ENCODE data around the gene WHAMM. TPM values are rescaled to one million over a fixed set of nuclear protein-coding genes. Genes with fewer than 3 reads are reported as not detected.
"Not testable (repeated sequence)": the region's sequence is repeated elsewhere in the genome, so short reads cannot be mapped to it uniquely, and the experiment has no call there.

WHAMM gene
- total RNA-seq, 4 donors from 2014 or later: 14.1 to 22.1 (median 21.8) TPM

- Histone ChIP-seq H3K27ac (peak overlapping the region in 1 of 4 donors; percentile 18), H3K36me3 (peaks cover 0 to 7% of the 10 kb centered on the region in 2 donors), H3K4me1 (no peaks in the 10 kb centered on the region), H3K9me3 (no peaks in the 10 kb centered on the region), H3K27me3 (no peaks in the 10 kb centered on the region), H3K4me3 (no peak overlapping the region)
- in situ Hi-C loops (cut with MboI; ENCODE audit: low sequenced_read_pairs in 4 of 4) (loop anchor here in 2 of 4 donors (10.0 kb wide), 1 partner anchor 148 kb away; no protein-coding TSS in a partner anchor), intact Hi-C loops (cut with DNase I; ENCODE audit: low total_unique reads) (no loop called here)
- DNase-seq (no peak), ATAC-seq (no peak)
- TF ChIP-seq, protein P1, sequence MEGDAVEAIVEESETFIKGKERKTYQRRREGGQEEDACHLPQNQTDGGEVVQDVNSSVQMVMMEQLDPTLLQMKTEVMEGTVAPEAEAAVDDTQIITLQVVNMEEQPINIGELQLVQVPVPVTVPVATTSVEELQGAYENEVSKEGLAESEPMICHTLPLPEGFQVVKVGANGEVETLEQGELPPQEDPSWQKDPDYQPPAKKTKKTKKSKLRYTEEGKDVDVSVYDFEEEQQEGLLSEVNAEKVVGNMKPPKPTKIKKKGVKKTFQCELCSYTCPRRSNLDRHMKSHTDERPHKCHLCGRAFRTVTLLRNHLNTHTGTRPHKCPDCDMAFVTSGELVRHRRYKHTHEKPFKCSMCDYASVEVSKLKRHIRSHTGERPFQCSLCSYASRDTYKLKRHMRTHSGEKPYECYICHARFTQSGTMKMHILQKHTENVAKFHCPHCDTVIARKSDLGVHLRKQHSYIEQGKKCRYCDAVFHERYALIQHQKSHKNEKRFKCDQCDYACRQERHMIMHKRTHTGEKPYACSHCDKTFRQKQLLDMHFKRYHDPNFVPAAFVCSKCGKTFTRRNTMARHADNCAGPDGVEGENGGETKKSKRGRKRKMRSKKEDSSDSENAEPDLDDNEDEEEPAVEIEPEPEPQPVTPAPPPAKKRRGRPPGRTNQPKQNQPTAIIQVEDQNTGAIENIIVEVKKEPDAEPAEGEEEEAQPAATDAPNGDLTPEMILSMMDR (IDR thresholded peaks at IDR 0.05 in 4 of 5, conservative IDR thresholded peaks at IDR 0.05 in 1 of 5): no peak
- no peak for TF ChIP-seq POLR2A (IDR thresholded peaks at IDR 0.05)
Observed at GRCh38 chr15:82856397-82857170, 47.2 kb downstream of the WHAMM start.

DNA sequence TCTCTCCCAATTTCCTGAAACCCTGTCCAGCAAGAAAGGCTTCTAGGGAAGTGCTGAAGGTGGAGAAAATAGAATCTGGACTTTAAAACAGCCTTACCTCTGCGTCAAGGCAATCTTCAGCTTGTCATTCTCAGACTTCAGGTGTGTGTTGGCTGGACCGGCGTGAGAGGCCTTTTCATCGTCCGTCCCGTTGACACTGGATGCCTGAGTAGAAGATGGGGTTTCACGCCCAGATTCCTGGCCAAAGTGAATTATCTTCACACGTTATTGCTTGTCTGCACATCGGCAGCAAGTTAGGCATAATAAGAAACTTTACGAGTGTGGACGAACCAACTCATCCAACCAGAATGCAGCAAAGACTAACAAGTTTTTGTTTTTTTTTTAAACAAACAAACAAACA lies 49.5 kb downstream of the WHAMM start:
- Histone ChIP-seq H3K27ac (no peak overlapping the region), H3K9me3 (no peaks in the 10 kb centered on the region), H3K4me1 (no peaks in the 10 kb centered on the region), H3K27me3 (no peaks in the 10 kb centered on the region), H3K4me3 (no peak overlapping the region), H3K36me3 (no peaks in the 10 kb centered on the region)
- TF ChIP-seq, protein P1 (IDR thresholded peaks at IDR 0.05 in 4 of 5, conservative IDR thresholded peaks at IDR 0.05 in 1 of 5): no peak
- TF ChIP-seq POLR2A (IDR thresholded peaks at IDR 0.05): no peak
- intact Hi-C loops (cut with DNase I; ENCODE audit: low total_unique reads): no loop called here
- DNase-seq (no peak), ATAC-seq (no peak)
- in situ Hi-C loops (cut with MboI; ENCODE audit: low sequenced_read_pairs in 4 of 4): loop anchor here in 2 of 4 donors (10.0 kb wide), 1 partner anchor 146 kb away; no protein-coding TSS in a partner anchor

DNA sequence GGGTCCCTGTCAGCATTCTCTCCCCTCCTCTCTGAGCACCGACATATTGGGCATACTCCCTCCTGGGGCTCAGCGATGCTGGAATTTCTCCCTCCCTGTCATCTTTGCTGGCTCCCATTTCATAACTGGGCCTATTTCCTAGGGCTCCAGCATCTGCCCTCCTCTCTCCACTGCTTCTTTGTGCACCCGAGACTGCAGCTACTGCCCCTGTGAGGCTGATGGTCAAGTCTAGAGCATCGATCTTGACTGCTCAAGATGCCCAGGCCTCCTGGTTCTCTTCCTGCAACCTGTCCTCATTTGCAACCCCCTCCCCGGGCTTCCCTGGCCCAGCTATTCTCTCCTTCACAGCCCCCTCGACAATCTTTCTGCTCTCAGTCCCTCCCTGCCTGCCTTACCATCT lies 53.5 kb downstream of the WHAMM start:
- H3K4me3 ChIP-seq: no peak overlapping the region
- DNase-seq: no peak
- in situ Hi-C loops (cut with MboI; ENCODE audit: low sequenced_read_pairs in 4 of 4) (loop anchor here in 1 of 4 donors (10.0 kb wide), 1 partner anchor 112 kb away; no protein-coding TSS in a partner anchor), intact Hi-C loops (cut with DNase I; ENCODE audit: low total_unique reads) (no loop called here)
- H3K27ac ChIP-seq: no peak overlapping the region
- no peaks in the 10 kb centered on the region for H3K4me1 ChIP-seq
- no peaks in the 10 kb centered on the region for H3K9me3 ChIP-seq
- H3K36me3 ChIP-seq: no peaks in the 10 kb centered on the region
- no peak for ATAC-seq
- H3K27me3 ChIP-seq: no peaks in the 10 kb centered on the region
- TF ChIP-seq POLR2A (IDR thresholded peaks at IDR 0.05): no peak
- TF ChIP-seq, protein P1 (IDR thresholded peaks at IDR 0.05 in 4 of 5, conservative IDR thresholded peaks at IDR 0.05 in 1 of 5): no peak

GRCh38 chr15:82864967-82865366 lies 55.5 kb downstream of the WHAMM start:
- DNase-seq: no peak
- in situ Hi-C loops (cut with MboI; ENCODE audit: low sequenced_read_pairs in 4 of 4): loop anchor here in 1 of 4 donors (10.0 kb wide), 1 partner anchor 110 kb away; no protein-coding TSS in a partner anchor
- H3K4me3 ChIP-seq: no peak overlapping the region
- no peak for TF ChIP-seq POLR2A (IDR thresholded peaks at IDR 0.05)
- TF ChIP-seq, protein P1 (IDR thresholded peaks at IDR 0.05 in 4 of 5, conservative IDR thresholded peaks at IDR 0.05 in 1 of 5): no peak
- H3K27ac ChIP-seq: no peak overlapping the region
- no peak for ATAC-seq
- peaks cover 0 to under 1% of the 10 kb centered on the region in 2 donors for H3K4me1 ChIP-seq
- no peaks in the 10 kb centered on the region for H3K36me3 ChIP-seq
- intact Hi-C loops (cut with DNase I; ENCODE audit: low total_unique reads): no loop called here
- no peaks in the 10 kb centered on the region for H3K9me3 ChIP-seq
- H3K27me3 ChIP-seq: no peaks in the 10 kb centered on the region

DNA sequence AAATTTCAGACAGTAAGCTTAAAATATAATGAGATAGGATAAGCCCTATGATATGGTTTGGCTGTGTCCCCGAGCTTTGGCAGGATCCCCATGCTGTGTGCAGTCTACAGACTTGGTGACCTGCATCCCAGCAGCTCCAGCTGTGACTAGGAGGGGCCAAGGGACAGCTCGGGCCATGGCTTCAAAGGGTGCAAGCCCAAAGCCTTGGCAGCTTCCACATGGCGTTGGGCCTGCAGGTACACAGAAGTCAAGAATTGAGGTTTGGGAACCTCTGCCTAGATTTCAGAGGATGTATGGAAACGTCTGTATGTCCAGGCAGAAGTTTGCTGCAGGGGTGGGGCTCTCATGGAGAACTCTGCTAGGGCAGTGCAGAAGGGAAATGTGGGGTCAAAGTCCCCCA lies 56.2 kb downstream of the WHAMM start:
- in situ Hi-C loops (cut with MboI; ENCODE audit: low sequenced_read_pairs in 4 of 4): loop anchor here in 1 of 4 donors (10.0 kb wide), 1 partner anchor 109 kb away; no protein-coding TSS in a partner anchor
- H3K27me3 ChIP-seq; H3K9me3 ChIP-seq; H3K4me1 ChIP-seq; H3K4me3 ChIP-seq; H3K27ac ChIP-seq; DNase-seq; H3K36me3 ChIP-seq; intact Hi-C loops (cut with DNase I; ENCODE audit: low total_unique reads); ATAC-seq: not testable (repeated sequence)

DNA sequence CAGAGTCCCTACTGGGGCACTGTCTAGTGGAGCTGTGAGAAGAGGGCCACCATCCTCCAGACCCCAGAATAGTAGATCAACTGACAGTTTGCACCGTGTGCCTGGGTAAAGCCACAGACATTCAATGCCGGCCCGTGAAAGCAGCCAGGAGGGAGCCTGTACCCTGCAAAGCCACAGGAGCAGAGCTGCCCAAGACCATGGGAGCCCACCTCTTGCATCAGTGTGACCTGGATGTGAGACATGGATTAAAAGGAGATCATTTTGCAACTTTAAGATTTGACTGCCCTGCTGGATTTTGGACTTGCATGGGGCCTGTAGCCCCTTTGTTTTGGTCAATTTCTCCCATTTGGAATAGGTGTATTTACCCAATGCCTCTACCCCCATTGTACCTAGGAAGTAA lies 56.6 kb downstream of the WHAMM start:
- H3K27ac ChIP-seq; H3K27me3 ChIP-seq; H3K4me1 ChIP-seq; ATAC-seq; DNase-seq; H3K4me3 ChIP-seq; intact Hi-C loops (cut with DNase I; ENCODE audit: low total_unique reads); H3K36me3 ChIP-seq; H3K9me3 ChIP-seq: not testable (repeated sequence)
- in situ Hi-C loops (cut with MboI; ENCODE audit: low sequenced_read_pairs in 4 of 4): loop anchor here in 1 of 4 donors (10.0 kb wide), 1 partner anchor 109 kb away; no protein-coding TSS in a partner anchor
